Measurements from ENCODE around the gene SDCBP2. TPM values are rescaled to one million over a fixed set of nuclear protein-coding genes. Genes with fewer than 3 reads are reported as not detected.

The SDCBP2 gene
- total RNA-seq, 1 experiment from 2014 or later = 4.8 TPM

- DNase-seq (ENCODE audit: low read depth) = no peak
Observed at GRCh38 chr20:1297486-1297885, 31.5 kb downstream of the SDCBP2 start.

- no peak for DNase-seq (ENCODE audit: low read depth)
Observed at GRCh38 chr20:1296922-1297321, 32.0 kb downstream of the SDCBP2 start.

- DNase-seq (ENCODE audit: low read depth) = no peak
Observed at GRCh38 chr20:1296117-1296610, 32.8 kb downstream of the SDCBP2 start.

GRCh38 chr20:1295276-1295930 is 33.5 kb downstream of the SDCBP2 start:
- DNase-seq (ENCODE audit: low read depth) = no peak

- no peak for DNase-seq (ENCODE audit: low read depth)
Observed at GRCh38 chr20:1294497-1294896, 34.4 kb downstream of the SDCBP2 start.

- DNase-seq (ENCODE audit: low read depth) = no peak
Observed at GRCh38 chr20:1293641-1294379, 35.1 kb downstream of the SDCBP2 start.

- no peak for DNase-seq (ENCODE audit: low read depth)
Observed at GRCh38 chr20:1292620-1293019, 36.3 kb downstream of the SDCBP2 start.

- peak; percentile 49 for DNase-seq (ENCODE audit: low read depth)
Observed at GRCh38 chr20:1291191-1291741, 37.7 kb downstream of the SDCBP2 start.

GRCh38 chr20:1287787-1288569 is 41.0 kb downstream of the SDCBP2 start:
- no peak for DNase-seq (ENCODE audit: low read depth)

- no peak for DNase-seq (ENCODE audit: low read depth)
Observed at GRCh38 chr20:1287306-1287705, 41.6 kb downstream of the SDCBP2 start.

GRCh38 chr20:1286267-1287024 is 42.5 kb downstream of the SDCBP2 start:
- DNase-seq (ENCODE audit: low read depth) = no peak

- no peak for DNase-seq (ENCODE audit: low read depth)
Observed at GRCh38 chr20:1283522-1284510, 45.1 kb downstream of the SDCBP2 start.

- no peak for DNase-seq (ENCODE audit: low read depth)
Observed at GRCh38 chr20:1282966-1283365, 46.0 kb downstream of the SDCBP2 start.

- no peak for DNase-seq (ENCODE audit: low read depth)
Observed at GRCh38 chr20:1281279-1282057, 47.5 kb downstream of the SDCBP2 start.

- peak; percentile 50 for DNase-seq (ENCODE audit: low read depth)
Observed at GRCh38 chr20:1280195-1281102, 48.5 kb downstream of the SDCBP2 start.

GRCh38 chr20:1278993-1279392 is 49.9 kb downstream of the SDCBP2 start:
- no peak for DNase-seq (ENCODE audit: low read depth)

GRCh38 chr20:1277529-1278322 is 51.2 kb downstream of the SDCBP2 start:
- DNase-seq (ENCODE audit: low read depth) = no peak

Data from RPMI7951 (cell line).